GM19438 (cell line): ENCODE measurements around the gene TDRD7.

ENCODE experiments used
- ATAC-seq: cut with Tn5 transposase; IDR thresholded peaks from one replicate; pipeline ENCODE4 v1.9.1; 2021; ENCODE audit warnings: low read depth; ENCODE audit not compliant: unreplicated experiment

TDRD7 gene

DNA sequence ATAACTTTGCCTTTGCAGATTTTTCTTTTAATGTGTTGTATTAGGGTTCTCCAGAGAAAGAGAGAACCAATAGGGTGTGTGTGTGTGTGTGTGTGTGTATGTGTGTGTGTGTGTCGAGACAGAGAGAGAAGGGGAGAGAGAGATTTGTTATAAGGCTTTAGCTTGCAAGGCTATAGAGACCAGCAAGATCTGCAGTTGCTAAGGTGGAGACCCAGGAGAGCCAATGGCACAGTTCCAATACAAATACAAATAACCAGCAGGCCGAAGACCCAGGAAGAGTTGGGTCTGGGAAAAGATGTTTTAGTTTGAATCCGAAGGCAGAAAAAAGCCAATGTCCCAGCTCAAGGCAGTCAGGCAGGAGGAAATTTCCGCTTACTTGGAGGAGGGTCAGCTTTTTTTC, 112.5 kb downstream of the TDRD7 start:
- no peak for ATAC-seq

DNA sequence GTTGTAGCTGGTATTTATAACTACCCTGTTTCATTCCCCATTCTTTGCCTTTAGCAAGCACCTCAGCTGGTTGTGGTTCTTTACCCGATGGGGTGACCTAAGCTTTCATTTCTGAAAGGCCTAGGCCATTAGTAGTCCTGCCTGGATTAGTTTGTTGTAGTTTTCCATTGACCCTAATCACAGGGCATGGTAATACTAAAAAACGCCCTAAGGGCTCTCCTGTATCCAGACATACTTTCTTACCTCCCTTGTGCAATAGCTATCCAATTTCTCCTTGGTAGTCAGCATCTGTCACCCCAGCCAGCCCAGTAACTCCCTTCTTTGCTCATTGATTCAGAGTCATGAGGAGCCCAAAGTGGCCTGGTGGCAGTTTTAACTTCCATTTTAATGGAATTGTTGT, 113.6 kb downstream of the TDRD7 start:
- no peak for ATAC-seq

GRCh38 chr9:97526895-97527575, 115.1 kb downstream of the TDRD7 start:
- ATAC-seq = no peak

DNA sequence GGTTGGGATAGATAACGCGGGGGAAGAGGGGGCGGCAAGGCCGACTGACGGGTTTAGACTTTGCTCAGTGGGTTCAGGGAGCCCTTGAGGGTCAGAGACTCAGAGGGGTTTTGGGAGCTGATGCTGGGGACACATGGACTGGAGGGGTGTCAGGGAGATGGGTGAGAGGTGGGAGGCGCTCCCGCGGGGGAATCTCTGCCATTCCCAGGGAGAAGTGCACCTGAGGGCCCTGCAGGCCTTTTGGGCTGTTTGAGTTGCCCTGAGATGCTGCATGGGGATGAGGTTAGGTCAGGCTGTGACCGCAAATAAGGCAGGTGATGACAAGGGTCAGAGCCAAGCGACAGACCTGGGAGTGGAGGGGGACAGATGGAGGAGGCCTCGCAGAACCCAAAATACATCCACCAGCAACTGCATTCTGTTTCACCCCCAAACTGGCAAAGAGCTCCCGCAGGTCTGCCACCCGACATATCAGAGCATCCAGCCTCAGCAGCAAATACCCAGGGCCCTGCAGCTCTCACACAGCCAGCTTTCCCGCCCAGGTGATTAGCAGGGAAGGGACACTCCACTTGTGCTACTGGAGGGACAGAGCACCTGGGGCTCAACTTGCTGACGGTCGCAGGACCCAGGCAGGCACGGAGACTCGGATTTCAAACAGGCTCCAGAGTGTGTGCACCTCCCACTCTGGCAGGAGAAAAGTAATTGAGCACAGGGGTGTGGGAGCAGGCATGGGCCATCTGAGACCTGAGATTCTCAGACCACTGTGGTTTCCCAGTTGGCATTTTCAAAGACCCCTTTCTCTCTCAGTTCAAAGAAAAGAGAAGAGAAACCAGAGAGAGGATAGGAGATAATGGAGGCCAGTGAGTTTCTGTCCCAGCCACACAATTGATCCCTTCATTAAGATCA, 116.0 kb downstream of the TDRD7 start:
- no peak for ATAC-seq

DNA sequence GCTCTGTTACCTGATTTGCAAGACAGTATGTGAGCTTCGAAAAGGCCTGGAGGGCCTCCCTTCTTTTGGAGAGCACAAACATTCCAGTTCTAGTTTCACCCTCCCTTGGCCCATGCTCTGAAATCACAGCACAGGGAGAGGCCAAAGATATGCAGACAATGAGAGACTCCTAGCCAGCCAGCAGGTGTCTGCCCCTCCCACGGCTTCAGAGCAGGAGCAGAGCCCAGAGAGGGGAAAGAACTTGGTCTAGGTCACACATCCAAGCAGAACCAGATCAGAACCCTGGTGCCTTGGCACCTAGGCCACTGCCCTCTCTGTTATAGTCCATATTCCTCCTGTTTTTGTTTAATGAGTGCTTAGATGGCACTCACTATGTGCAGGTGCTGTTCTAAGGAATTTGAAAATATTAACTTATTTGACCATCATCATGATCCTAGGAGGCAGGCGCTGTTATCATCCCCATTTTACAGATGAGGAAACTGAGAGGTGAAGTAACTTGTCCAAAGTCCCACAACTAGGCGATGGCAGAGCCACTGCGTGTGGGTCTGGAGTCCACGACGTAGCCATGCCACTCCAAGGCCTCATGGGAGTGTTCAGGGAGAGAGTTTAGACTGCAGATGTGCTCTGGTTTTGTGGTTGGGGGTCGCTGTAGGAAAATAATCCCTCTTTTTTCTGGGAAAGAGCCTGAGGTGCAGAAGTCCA, 116.8 kb downstream of the TDRD7 start:
- ATAC-seq = no peak

- no peak for ATAC-seq
Measured at GRCh38 chr9:97529363-97530076, 117.6 kb downstream of the TDRD7 start.

- no peak for ATAC-seq
Measured at GRCh38 chr9:97531888-97532376, 120.0 kb downstream of the TDRD7 start.

DNA sequence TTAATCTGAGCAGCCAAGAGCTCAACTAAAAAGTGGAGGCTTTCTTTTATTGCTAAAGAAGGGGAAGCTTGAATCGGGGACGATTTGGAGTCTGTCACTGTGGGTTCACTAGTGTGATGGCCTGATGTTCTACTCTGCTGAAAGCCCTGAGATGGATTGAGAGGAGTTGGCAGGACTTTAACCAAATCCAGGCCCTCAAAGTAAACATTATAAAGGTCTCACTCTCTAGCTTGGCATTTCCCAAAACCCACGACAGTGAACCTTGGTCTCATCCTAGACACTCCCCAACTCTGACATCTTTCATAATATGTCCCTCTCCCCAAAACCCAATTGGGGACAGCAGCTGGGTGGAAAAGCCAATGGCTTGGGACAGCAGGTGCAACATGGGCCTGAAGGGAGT, 122.3 kb downstream of the TDRD7 start:
- ATAC-seq = no peak

- no peak for ATAC-seq
Measured at GRCh38 chr9:97534961-97535594, 123.2 kb downstream of the TDRD7 start.

- no peak for ATAC-seq
Measured at GRCh38 chr9:97535771-97536170, 123.9 kb downstream of the TDRD7 start.

- ATAC-seq = no peak
Measured at GRCh38 chr9:97536480-97536879, 124.6 kb downstream of the TDRD7 start.

GRCh38 chr9:97543561-97543960, 131.7 kb downstream of the TDRD7 start:
- ATAC-seq = no peak

DNA sequence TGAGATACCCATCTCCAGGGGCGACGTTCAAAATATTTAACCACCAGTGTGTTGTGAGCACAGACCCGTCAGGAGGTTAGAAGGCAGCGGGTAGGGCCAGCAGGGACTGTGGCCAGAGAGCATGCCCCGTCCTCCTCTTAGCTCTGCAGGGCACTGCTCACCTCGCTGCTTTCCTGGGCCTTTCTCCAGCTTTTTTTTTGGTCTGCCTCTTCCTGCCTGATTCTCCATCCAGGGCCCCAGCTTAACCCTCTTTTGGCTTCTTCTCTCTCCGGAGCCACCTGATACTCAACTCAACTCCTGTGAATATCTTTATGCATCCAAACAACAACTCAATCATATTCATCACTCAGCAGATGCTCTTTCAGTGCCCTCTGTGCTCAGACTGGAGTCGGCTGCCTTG, 133.6 kb downstream of the TDRD7 start:
- ATAC-seq = no peak
